Bronchial epithelial cell (primary cell): ENCODE results near the gene HMGCS1. TPM values are rescaled to one million over a fixed set of nuclear protein-coding genes. Genes with fewer than 3 reads are reported as not detected.

Experiments
- DNase-seq: peaks from one replicate; pipeline ENCODE4 v3.0.0-alpha.2; 2010; ENCODE audit warnings: low read depth
- FAIRE-seq: peaks from 2 replicates; lab custom pipeline; 2011; peaks lifted over from hg19 to GRCh38; lab: Jason Lieb, UNC
- H3K27me3 ChIP-seq: 2 replicates; pipeline ENCODE4 v1.5.1; 2011; ENCODE audit warnings: low read length; ENCODE audit not compliant: control insufficient read depth, insufficient read depth
- H3K36me3 ChIP-seq: 2 replicates; pipeline ENCODE4 v1.5.1; 2011; ENCODE audit warnings: low read length; ENCODE audit not compliant: control insufficient read depth, insufficient read depth
- H3K4me3 ChIP-seq: 2 replicates; pipeline ENCODE4 v1.5.1; 2011; ENCODE audit warnings: mild to moderate bottlenecking, low read depth, low read length, control low read depth
- CTCF ChIP-seq: IDR thresholded peaks from 2 replicates; pipeline ENCODE4 v1.5.1; 2011; ENCODE audit warnings: mild to moderate bottlenecking, moderate library complexity, low read length, control low read depth, inconsistent platforms; ENCODE audit not compliant: insufficient read depth, severe bottlenecking
- total RNA-seq: library from RNA; depleted of rRNA; stranded (reverse); fragments of >200 nt; gene quantifications from 2 replicates; pipeline ENCODE4 v1.2.1, GENCODE V29; 2014

The HMGCS1 gene
- total RNA-seq, 1 donor from 2014 or later: 55.5 TPM

DNA sequence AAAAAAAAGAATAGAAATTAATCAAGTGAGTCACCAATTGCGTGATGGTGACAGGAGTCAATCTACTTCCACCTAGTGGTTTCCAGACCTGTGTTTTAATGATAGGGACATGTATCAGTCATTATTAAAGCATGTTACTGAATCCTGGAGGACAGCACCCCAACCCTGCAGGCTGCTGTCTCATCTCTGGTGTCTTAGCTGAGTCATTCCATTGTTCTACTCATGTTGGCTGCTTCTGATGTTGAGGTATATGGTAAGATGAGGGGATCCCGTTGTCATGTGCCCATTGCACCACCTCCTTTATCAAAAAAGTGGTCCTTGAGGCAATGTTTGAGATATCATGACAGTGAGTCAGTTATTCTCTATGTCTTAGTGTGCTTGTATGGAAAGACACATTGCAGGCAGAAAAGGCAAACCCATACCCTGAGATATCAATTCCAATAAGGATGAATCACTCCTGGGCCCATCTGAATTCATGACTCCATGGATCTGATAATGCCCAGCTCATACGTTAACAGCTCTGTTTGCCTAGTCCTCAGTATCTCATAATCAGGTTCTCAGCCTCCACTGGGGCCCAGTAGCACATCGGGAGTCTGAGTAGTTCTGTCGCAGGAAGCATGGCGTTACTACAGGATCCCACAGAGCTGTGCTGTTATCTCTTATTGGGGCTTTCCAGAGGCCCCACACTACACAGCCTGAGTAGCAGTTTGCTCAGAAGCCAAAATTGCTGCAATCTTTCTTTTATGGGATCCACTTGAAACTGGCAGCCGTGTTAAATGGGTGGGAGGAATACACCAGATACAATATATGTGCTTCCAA lies 31.2 kb downstream of the HMGCS1 start:
- DNase-seq (peak; percentile 77), FAIRE-seq (no peak)
- no peaks in the 10 kb centered on the region for H3K36me3 ChIP-seq
- no peak overlapping the region for H3K4me3 ChIP-seq
- no peak for TF ChIP-seq CTCF
- no peaks in the 10 kb centered on the region for H3K27me3 ChIP-seq

DNA sequence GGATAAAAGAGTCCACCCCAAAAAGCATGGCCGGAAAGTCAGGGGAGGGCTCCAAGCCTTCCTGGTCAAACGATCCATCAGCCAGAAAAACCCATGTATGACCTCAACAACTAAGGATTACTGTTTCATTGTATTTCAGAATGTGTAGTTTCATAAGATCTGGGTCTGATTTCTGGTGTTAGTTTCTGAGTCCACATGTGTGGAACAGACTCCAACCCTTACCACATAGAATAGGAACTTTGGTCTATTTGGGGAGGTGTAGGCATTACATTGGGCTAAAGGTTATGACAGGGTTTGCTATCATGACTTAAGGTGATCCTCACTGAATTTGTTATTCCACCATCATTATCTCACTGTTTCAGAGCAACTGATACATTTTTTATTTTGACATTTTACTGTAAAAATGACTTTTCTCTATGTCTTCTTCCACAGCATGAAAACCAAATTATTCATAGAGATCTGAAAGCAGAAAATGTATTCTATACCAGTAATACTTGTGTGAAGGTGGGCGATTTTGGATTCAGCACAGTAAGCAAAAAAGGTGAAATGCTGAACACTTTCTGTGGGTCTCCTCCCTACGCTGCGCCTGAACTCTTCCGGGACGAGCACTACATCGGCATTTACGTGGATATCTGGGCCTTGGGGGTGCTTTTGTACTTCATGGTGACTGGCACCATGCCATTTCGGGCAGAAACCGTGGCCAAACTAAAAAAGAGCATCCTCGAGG lies 33.5 kb downstream of the HMGCS1 start:
- no peaks in the 10 kb centered on the region for H3K36me3 ChIP-seq
- FAIRE-seq: no peak
- DNase-seq: no peak
- TF ChIP-seq CTCF: no peak
- H3K4me3 ChIP-seq: no peak overlapping the region
- peaks cover 2% of the 10 kb centered on the region for H3K27me3 ChIP-seq

DNA sequence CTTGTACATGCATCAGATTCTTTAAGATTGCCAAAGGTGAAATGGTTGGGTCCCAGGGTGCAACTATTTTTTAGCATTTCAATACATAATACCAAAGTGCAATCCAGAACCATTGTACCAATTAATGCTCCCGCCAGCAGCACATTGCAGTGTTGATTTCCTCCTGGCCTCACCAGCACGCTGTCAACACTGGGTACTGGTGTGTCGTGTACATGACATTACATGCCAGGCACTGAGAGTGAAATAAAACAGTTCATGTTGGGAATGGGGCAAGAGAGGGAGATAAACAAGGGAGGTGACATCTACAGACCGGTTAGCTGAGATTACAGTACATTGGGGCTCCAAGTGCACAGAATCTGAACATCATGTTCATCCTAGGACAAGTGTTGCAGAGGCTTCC lies 37.8 kb downstream of the HMGCS1 start:
- H3K27me3 ChIP-seq: peaks cover 3% of the 10 kb centered on the region
- H3K36me3 ChIP-seq: no peaks in the 10 kb centered on the region
- DNase-seq (no peak), FAIRE-seq (no peak)
- no peak for TF ChIP-seq CTCF
- H3K4me3 ChIP-seq: no peak overlapping the region

DNA sequence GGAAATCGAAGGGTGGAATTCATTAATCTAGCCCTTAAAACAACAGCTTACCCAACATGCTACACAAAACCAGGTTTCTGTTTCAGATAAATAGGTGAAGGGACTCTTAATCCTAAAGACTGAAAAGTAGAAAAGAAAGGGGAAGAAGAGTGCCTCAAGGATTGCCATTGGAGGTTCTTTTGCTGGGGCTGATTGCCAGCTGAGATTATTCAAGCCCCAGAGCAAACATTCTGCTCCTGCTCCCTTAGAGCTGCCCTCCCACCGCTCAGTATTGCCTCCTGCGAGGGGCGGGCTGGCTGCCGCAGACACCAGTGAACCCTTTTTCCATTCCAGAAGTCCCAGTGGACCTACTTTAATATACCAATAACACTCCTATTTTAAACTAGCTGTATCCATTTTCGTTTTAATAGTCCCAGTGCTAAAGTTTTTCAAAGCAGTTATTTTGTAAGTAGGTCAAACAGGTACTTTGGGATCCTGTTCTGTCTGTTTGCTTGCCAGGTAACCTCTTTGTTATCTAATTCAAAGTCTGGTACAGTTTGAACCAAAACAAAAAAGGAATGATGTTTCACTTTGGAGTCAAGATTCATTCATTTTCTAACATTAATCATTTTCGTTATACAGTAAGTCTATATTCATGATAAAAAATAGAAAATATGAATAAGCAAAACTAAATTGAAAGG lies 38.6 kb downstream of the HMGCS1 start:
- DNase-seq (no peak), FAIRE-seq (no peak)
- Histone ChIP-seq H3K4me3 (no peak overlapping the region), H3K36me3 (no peaks in the 10 kb centered on the region), H3K27me3 (peaks cover 3% of the 10 kb centered on the region)
- no peak for TF ChIP-seq CTCF

GRCh38 chr5:43273552-43273951 lies 39.7 kb downstream of the HMGCS1 start:
- FAIRE-seq: no peak
- DNase-seq: no peak
- H3K27me3 ChIP-seq: peaks cover 3% of the 10 kb centered on the region
- no peak for TF ChIP-seq CTCF
- no peaks in the 10 kb centered on the region for H3K36me3 ChIP-seq
- no peak overlapping the region for H3K4me3 ChIP-seq
